Muscle of leg (tissue), 11 donors: Measurements from ENCODE around the gene SORD. TPM values are rescaled to one million over a fixed set of nuclear protein-coding genes. Genes with fewer than 3 reads are reported as not detected.
"Not testable (repeated sequence)": the region's sequence is repeated elsewhere in the genome, so short reads cannot be mapped to it uniquely, and the experiment has no call there.

Source experiments
- DNase-seq: peaks from one replicate; pipeline ENCODE4 v3.0.0; 2013
- H3K27ac ChIP-seq: one replicate; pipeline ENCODE4 v1.5.1; 2013; ENCODE audit warnings: mild to moderate bottlenecking, low read length, control low read depth
- H3K27me3 ChIP-seq: one replicate; pipeline ENCODE4 v1.6.1; 2013; ENCODE audit warnings: low read length; ENCODE audit not compliant: control insufficient read depth, insufficient read depth
- H3K36me3 ChIP-seq: one replicate; pipeline ENCODE4 v1.6.1; 2013; ENCODE audit warnings: low read length; ENCODE audit not compliant: control insufficient read depth, insufficient read depth
- H3K4me1 ChIP-seq: one replicate; pipeline ENCODE4 v1.6.1; 2013; ENCODE audit warnings: low read length; ENCODE audit not compliant: control insufficient read depth, insufficient read depth
- H3K4me3 ChIP-seq: one replicate; pipeline ENCODE4 v1.5.1; 2013; ENCODE audit warnings: low read length, control low read depth
- H3K9me3 ChIP-seq: replicated peaks from 2 replicates; pipeline ENCODE4 v1.6.1; 2013; ENCODE audit warnings: low read depth, low read length; ENCODE audit not compliant: control insufficient read depth
- WGBS: methylation state at CpG from one replicate; pipeline ENCODE4 v1.1.5; 2013; ENCODE audit warnings: missing lambda C conversion rate; ENCODE audit not compliant: insufficient coverage; 5-methylcytosine and 5-hydroxymethylcytosine counted together
- polyA plus RNA-seq, 8 donors: library from polyadenylated mRNA; unstranded; fragments of 120-200 nt; gene quantifications; one replicate each; pipeline versions ENCODE4 v1.2.1 to v1.2.3, GENCODE V29; 2013; ENCODE audit warnings: inconsistent platforms in 1 of 8, low replicate concordance in 1 of 8; ENCODE audit not compliant: insufficient read length in 8 of 8, insufficient read depth in 1 of 8
- total RNA-seq: library from RNA; stranded (reverse); fragments of 120-200 nt; gene quantifications from one replicate; pipeline ENCODE4 v1.2.4, GENCODE V29; 2013

Gene SORD
- total and polyA plus RNA-seq, 9 donors = 6.3 to 11.8 (median 8.2) TPM

DNA sequence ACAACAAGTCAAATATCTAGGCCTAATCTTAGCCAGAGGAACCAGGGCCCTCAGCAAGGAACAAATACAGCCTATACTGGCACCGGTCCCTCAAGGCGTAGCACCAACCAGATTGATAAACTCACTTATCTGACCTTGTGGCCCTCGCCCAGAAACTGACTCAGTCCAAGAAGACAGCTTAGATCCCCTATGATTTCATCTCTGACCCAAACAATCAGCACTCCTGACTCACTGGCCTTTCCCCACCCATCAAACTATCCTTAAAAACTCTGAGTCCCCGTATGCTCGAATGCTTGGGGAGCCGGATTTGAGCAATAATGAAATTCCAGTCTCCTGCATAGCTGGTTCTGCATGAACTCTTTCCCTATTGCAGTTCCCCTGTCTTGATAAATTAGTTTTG, 1.6 kb upstream of the SORD start:
- no peaks in the 10 kb centered on the region for H3K9me3 ChIP-seq
- WGBS = 97% methylated on average over 3 of the region's 6 CpGs
- no peak overlapping the region for H3K27ac ChIP-seq
- H3K36me3 ChIP-seq = no peaks in the 10 kb centered on the region
- H3K27me3 ChIP-seq = no peaks in the 10 kb centered on the region
- DNase-seq = no peak
- no peak overlapping the region for H3K4me3 ChIP-seq
- H3K4me1 ChIP-seq = peaks cover 14% of the 10 kb centered on the region

DNA sequence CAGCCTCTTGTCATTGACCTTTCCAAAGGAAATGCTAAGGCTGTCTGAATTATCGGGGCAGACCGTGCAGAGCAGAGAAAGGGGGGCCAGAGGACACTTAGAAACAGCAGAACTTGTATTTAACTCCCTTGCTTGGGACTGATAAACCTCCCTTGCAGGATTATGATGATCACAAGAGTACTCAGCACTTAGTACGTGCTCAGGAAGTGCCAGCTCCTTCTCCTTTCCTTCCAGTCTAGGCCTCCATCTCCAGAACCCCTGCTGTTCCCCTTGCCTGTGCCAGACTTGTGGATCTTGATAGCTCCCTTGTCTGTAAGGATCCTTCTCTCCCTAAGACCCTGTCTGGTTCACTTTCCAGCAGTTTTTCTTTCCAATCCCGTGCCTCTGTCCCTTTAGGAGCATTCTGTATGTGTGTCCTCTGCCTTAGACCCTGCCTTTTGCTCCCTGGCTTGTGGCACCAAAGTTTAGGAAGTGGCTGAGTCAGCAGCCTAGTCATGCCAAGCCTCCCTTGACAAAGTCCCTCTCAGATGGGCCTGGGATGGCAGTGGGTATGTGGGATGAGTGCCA, 747 bp downstream of the SORD start:
- DNase-seq = no peak
- 0% methylated on average over 3 of the region's 4 CpGs for WGBS

DNA sequence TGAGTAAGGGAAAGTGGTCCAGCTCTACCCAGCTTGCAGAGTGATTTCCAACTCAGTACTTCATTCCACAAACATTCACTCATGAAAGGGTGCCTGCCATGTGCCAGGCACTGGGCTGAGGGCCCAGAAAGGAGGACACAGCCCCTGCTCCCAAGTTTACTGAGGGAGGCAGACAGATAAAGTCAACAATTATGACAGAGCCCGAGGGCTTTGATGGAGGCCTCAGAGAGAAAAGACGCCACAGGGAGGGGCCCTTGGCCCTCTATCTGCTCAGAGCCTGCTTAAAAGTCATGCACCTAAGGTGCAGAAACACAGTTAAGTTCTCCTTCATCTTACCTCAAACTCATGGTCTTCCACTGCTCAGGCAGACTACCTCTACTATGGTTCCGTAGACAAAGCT, 1.7 kb downstream of the SORD start:
- H3K36me3 ChIP-seq, H3K27me3 ChIP-seq, DNase-seq, H3K4me3 ChIP-seq, H3K9me3 ChIP-seq, H3K27ac ChIP-seq: not testable (repeated sequence)
- peaks cover 14% of the 10 kb centered on the region for H3K4me1 ChIP-seq
- 60% methylated on average over 1 of the region's 3 CpGs for WGBS

More for the DNA sequence above, 747 bp downstream of the SORD start:
- Histone ChIP-seq H3K4me3 (peak overlapping the region; percentile 66), H3K27ac (no peak overlapping the region), H3K36me3 (no peaks in the 10 kb centered on the region), H3K9me3 (no peaks in the 10 kb centered on the region), H3K4me1 (peaks cover 14% of the 10 kb centered on the region), H3K27me3 (no peaks in the 10 kb centered on the region)

DNA sequence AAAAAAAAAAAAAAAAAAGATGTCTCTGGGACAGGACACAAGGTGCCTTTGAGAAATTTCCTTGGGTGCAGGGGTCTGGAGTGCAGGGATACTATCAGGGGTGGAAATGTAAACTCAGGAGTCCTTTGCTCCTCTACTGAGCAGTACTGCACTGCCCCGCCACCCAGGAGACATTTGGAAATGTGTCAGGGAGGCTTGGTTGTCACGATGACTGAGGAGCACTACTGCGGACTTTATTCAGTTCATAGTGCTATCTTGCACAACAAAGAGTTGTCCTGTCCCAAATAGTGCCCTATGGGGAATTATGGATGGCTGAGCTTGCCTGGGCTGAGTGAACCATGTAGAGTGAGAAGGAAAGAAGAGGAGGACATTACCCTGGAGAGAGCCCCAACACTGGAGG, 2.6 kb downstream of the SORD start:
- WGBS = 94% methylated on average over 3 of the region's 3 CpGs
- not testable (repeated sequence) for H3K27ac ChIP-seq, H3K4me3 ChIP-seq, DNase-seq, H3K36me3 ChIP-seq, H3K27me3 ChIP-seq, H3K9me3 ChIP-seq
- peaks cover 14% of the 10 kb centered on the region for H3K4me1 ChIP-seq

DNA sequence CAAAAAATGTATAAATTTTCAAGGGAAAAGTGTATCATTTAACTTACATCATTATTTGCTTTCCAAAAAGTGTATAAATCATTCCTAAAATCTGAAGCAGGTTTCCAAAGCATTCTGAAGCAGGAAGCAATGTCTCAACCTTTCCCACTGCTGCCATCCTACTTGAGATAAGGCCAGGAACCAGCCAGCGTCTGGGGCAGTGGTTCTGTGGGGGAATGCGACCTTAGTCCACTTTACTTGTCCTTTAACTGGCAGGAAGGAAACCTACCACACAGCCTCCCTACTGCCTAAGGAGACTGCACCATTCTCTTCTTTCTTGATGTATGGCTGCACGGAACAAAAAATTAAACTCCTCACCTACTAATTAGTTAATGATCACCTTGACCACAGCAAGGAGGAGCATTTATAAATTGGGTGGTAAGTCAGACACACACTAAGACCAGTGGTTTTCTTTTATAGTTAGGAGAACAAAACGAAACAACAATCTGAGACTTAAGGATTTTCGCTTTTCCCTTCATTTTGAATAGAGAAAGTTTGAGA, 3.7 kb downstream of the SORD start:
- Histone ChIP-seq H3K36me3 (no peaks in the 10 kb centered on the region), H3K4me3 (no peak overlapping the region), H3K27ac (no peak overlapping the region), H3K4me1 (peaks cover 14% of the 10 kb centered on the region), H3K27me3 (no peaks in the 10 kb centered on the region), H3K9me3 (no peaks in the 10 kb centered on the region)
- DNase-seq = no peak
- 100% methylated on average over 2 of the region's 5 CpGs for WGBS

DNA sequence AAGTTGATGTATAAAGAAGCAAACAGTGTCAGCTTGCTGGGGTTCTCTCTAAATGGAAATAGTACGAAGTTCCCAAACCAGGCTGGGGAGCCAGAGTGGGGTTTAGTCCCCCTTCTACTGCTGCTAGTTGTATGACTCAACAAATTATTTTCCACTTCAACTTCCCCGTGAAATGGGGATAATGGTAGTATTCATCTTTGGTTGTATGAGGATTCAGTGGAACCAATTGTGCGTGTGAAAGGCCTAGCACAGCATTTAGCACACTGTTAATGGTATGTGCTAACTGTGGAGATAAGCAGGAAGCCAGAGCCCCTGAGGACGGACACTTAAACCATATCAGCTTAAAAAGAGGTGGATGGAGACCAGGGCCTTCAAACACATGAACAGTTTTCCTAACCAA, 4.2 kb downstream of the SORD start:
- Histone ChIP-seq H3K9me3 (no peaks in the 10 kb centered on the region), H3K4me1 (peaks cover 13% of the 10 kb centered on the region), H3K4me3 (no peak overlapping the region), H3K36me3 (no peaks in the 10 kb centered on the region), H3K27me3 (no peaks in the 10 kb centered on the region), H3K27ac (no peak overlapping the region)
- 80% methylated on average over 1 of the region's 4 CpGs for WGBS
- DNase-seq = no peak

DNA sequence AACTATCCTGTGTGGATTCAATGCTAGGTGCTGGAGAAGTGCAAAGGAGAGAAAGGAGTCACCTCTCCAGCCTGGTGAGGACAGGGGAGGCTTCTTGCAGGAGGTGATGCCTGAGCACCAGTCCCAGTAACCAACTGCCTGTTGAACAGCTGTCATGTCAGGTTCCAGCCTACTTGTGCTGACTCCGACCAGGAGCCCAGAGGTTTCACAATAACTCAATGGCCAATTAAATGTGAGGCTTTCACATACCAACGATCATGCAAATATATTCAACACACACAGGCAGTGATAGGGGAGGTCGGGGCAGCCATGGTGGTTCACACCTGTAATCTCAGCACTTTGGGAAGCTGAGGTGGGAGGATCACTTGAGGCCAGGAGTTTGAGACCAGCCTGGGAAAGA, 7.7 kb downstream of the SORD start:
- H3K27me3 ChIP-seq = no peaks in the 10 kb centered on the region
- no peaks in the 10 kb centered on the region for H3K9me3 ChIP-seq
- no peak overlapping the region for H3K27ac ChIP-seq
- WGBS = no CpG with 5 or more reads among the region's 3 CpGs
- H3K4me1 ChIP-seq = no peaks in the 10 kb centered on the region
- H3K36me3 ChIP-seq = no peaks in the 10 kb centered on the region
- no peak for DNase-seq
- H3K4me3 ChIP-seq = no peak overlapping the region

DNA sequence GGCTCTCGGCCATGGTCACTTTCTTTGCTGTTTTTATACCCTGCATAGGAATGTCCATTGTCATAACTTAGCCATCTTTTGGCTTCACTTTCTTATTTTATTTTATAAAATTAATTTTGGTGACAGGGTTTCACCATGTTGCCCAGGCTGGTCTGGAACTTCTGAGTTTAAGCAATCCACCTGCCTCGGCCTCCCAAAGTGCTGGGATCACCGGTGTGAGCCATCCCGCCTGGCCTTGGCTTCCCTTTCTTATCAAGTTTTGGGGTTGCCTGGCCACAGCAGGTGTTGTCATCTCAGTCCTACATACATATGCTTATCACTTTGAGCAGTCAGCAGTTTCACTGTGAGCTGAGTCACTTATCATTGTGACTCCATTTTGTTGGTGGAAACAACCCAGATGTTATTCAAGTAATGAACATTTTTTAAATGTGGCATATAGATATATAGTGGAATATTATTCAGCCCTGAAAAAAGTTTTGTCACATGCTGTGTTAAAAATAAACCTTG, 8.6 kb downstream of the SORD start:
- H3K4me1 ChIP-seq, H3K4me3 ChIP-seq, H3K27ac ChIP-seq, DNase-seq, H3K9me3 ChIP-seq, H3K36me3 ChIP-seq, H3K27me3 ChIP-seq: not testable (repeated sequence)
- no CpG with 5 or more reads among the region's 4 CpGs for WGBS

DNA sequence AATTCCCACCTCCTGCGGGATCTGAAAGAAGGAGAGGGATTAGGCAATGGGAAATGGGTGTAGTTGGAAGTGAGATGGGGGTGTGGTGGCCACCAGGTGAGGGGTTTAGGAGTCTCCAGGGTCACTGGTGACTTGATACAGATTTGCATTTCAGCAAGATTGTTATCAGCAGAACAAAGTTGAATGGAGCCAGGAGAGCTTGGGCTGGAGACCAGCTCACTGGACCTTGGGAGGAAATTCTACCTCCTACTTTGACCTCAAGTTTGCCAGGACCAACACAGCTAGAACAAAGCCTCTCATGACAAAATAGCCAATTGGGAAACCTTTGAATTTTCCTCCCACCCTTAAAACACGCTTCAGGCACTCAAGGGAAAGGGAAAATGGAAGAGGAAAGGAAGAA, 9.5 kb downstream of the SORD start:
- DNase-seq, H3K36me3 ChIP-seq: not testable (repeated sequence)
- no CpG with 5 or more reads among the region's 2 CpGs for WGBS

DNA sequence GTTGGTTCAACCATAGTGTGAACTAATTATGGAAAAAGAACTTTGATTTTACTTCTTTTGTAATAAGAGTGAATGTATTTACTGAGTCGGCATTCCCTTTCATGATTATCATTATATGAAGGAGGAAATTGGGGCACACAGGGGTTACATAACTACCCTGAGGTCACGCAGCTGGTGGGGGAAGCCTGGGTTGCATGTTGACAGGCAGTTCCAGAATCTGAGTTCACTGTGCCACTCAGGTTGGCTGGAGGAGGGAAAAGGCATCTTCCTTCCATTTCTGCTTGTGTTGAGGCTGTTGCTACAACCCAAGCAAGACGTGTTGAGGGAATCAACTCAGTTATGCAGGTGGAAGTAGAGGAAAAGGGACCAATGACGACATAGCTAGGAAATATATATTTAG, 11.1 kb downstream of the SORD start:
- WGBS = no CpG with 5 or more reads among the region's 4 CpGs
- not testable (repeated sequence) for H3K4me1 ChIP-seq, H3K9me3 ChIP-seq, H3K36me3 ChIP-seq, H3K4me3 ChIP-seq, H3K27ac ChIP-seq, DNase-seq, H3K27me3 ChIP-seq

More for the DNA sequence above, 9.5 kb downstream of the SORD start:
- not testable (repeated sequence) for H3K27me3 ChIP-seq, H3K4me1 ChIP-seq, H3K4me3 ChIP-seq, H3K9me3 ChIP-seq, H3K27ac ChIP-seq
